ENCODE measurements around the gene ARHGAP24. TPM values are rescaled to one million over a fixed set of nuclear protein-coding genes. Genes with fewer than 3 reads are reported as not detected.

Gene ARHGAP24
- total RNA-seq, 6 experiments from 2014 or later, result 4.0 to 7.3 (median 6.1) TPM

GRCh38 chr4:85607624-85608023, 132.7 kb downstream of the ARHGAP24 start:
- Histone ChIP-seq H3K36me3 (no peaks in the 10 kb centered on the region), H3K4me3 (no peak overlapping the region), H3K9me3 (no peaks in the 10 kb centered on the region), H3K4me1 (no peaks in the 10 kb centered on the region), H3K27ac (no peak overlapping the region), H3K27me3 (no peaks in the 10 kb centered on the region)
- DNase-seq (no peak), ATAC-seq (no peak)
- 60% methylated on average over 5 of the region's 5 CpGs for WGBS (ENCODE audit: insufficient coverage, low coverage, low lambda C conversion rate, missing lambda C conversion rate)
- TF ChIP-seq CTCF (IDR thresholded peaks at IDR 0.05) (no peak), POLR2A (IDR thresholded peaks at IDR 0.05) (no peak)
- intact Hi-C loops (cut with DNase I), result no loop called here

GRCh38 chr4:85610450-85610849, 135.5 kb downstream of the ARHGAP24 start:
- no peak for TF ChIP-seq POLR2A (IDR thresholded peaks at IDR 0.05)
- no peak for TF ChIP-seq CTCF (IDR thresholded peaks at IDR 0.05)
- no peaks in the 10 kb centered on the region for H3K36me3 ChIP-seq
- no peaks in the 10 kb centered on the region for H3K9me3 ChIP-seq
- WGBS (ENCODE audit: insufficient coverage, low coverage, low lambda C conversion rate, missing lambda C conversion rate), result 89% methylated on average over 2 of the region's 2 CpGs
- no peaks in the 10 kb centered on the region for H3K27me3 ChIP-seq
- no peaks in the 10 kb centered on the region for H3K4me1 ChIP-seq
- H3K27ac ChIP-seq, result no peak overlapping the region
- H3K4me3 ChIP-seq, result no peak overlapping the region
- no peak for ATAC-seq
- intact Hi-C loops (cut with DNase I), result no loop called here
- no peak for DNase-seq

GRCh38 chr4:85611661-85612060, 136.7 kb downstream of the ARHGAP24 start:
- intact Hi-C loops (cut with DNase I), result no loop called here
- ATAC-seq (no peak), DNase-seq (no peak)
- Histone ChIP-seq H3K36me3 (no peaks in the 10 kb centered on the region), H3K27ac (no peak overlapping the region), H3K4me3 (no peak overlapping the region), H3K9me3 (no peaks in the 10 kb centered on the region), H3K27me3 (no peaks in the 10 kb centered on the region), H3K4me1 (no peaks in the 10 kb centered on the region)
- TF ChIP-seq POLR2A (IDR thresholded peaks at IDR 0.05) (no peak), CTCF (IDR thresholded peaks at IDR 0.05) (no peak)

GRCh38 chr4:85613901-85614300, 139.0 kb downstream of the ARHGAP24 start:
- 76% methylated on average over 1 of the region's 1 CpG for WGBS (ENCODE audit: insufficient coverage, low coverage, low lambda C conversion rate, missing lambda C conversion rate)
- Histone ChIP-seq H3K9me3 (no peaks in the 10 kb centered on the region), H3K4me1 (no peaks in the 10 kb centered on the region), H3K27me3 (no peaks in the 10 kb centered on the region), H3K36me3 (no peaks in the 10 kb centered on the region), H3K4me3 (no peak overlapping the region), H3K27ac (no peak overlapping the region)
- TF ChIP-seq CTCF (IDR thresholded peaks at IDR 0.05), result no peak
- TF ChIP-seq POLR2A (IDR thresholded peaks at IDR 0.05), result no peak
- intact Hi-C loops (cut with DNase I), result no loop called here
- no peak for DNase-seq
- no peak for ATAC-seq

- no peaks in the 10 kb centered on the region for H3K4me1 ChIP-seq
- intact Hi-C loops (cut with DNase I), result no loop called here
- 86% methylated on average over 2 of the region's 2 CpGs for WGBS (ENCODE audit: insufficient coverage, low coverage, low lambda C conversion rate, missing lambda C conversion rate)
Observed at GRCh38 chr4:85615952-85616351, 141.0 kb downstream of the ARHGAP24 start.

More at GRCh38 chr4:85615952-85616351, 141.0 kb downstream of the ARHGAP24 start:
- Histone ChIP-seq H3K4me3 (no peak overlapping the region), H3K9me3 (no peaks in the 10 kb centered on the region), H3K36me3 (no peaks in the 10 kb centered on the region), H3K27me3 (no peaks in the 10 kb centered on the region), H3K27ac (no peak overlapping the region)
- DNase-seq (no peak), ATAC-seq (no peak)
- no peak for TF ChIP-seq CTCF (IDR thresholded peaks at IDR 0.05)
- no peak for TF ChIP-seq POLR2A (IDR thresholded peaks at IDR 0.05)

Data from right lobe of liver (tissue), 6 donors.